ENCODE measurements around the gene PAX5.

PAX5 gene

DNA sequence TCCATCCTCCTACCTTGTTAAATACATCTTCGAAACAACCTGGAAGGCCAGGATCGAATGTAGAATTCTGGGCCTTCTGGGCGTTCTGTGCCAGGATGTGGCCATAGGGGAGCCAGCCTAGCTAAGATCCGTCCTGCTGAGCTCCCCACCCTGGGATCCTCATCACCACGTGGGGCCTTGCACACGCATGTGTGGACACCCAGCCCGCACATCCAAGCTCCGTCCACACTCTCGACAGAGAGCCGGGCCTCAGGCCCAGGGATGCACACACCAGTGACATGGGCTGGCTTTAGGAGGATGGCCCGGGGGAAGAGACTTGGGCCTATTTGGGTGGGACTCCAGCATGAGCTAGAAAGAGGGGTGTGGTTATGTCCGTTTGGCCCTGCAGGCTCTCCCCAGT is 154.0 kb downstream of the PAX5 start:
- no peaks in the 10 kb centered on the region for H3K9me2 ChIP-seq (replicated peaks; ENCODE audit: control insufficient read depth, low read length)
- TF ChIP-seq EZH2phosphoT487 (IDR thresholded peaks at IDR 0.05; ENCODE audit: borderline replicate concordance, low read length) (no peak), CTCF (IDR thresholded peaks at IDR 0.05; ENCODE audit: low read depth, low read length, poor library complexity, severe bottlenecking) (no peak)
- H3K9me3 ChIP-seq (ENCODE audit: control insufficient read depth, insufficient read depth, low read length) = no peaks in the 10 kb centered on the region
- H3K79me2 ChIP-seq (ENCODE audit: control insufficient read depth, low read length) = peaks cover 48% of the 10 kb centered on the region
- no peaks in the 10 kb centered on the region for H4K20me1 ChIP-seq (ENCODE audit: control insufficient read depth, insufficient read depth, low read depth, low read length)
- no peak overlapping the region for H3K4me3 ChIP-seq (ENCODE audit: low read length)
- peaks cover 41% of the 10 kb centered on the region for H3K4me1 ChIP-seq (ENCODE audit: control insufficient read depth, low read length)
- no peaks in the 10 kb centered on the region for H3K27me3 ChIP-seq (ENCODE audit: control insufficient read depth, low read length)
- no peak overlapping the region for H3K27ac ChIP-seq (ENCODE audit: low read depth, low read length)
- H3F3A ChIP-seq (ENCODE audit: control insufficient read depth, insufficient read depth) = 0 out of 2 replicates have a peak, but pooled peaks cover 3% of the 10 kb centered on the region
- no peak overlapping the region for H3K4me2 ChIP-seq (ENCODE audit: low read length)
- H3K36me3 ChIP-seq (ENCODE audit: control insufficient read depth, low read length) = peaks cover 92% of the 10 kb centered on the region

DNA sequence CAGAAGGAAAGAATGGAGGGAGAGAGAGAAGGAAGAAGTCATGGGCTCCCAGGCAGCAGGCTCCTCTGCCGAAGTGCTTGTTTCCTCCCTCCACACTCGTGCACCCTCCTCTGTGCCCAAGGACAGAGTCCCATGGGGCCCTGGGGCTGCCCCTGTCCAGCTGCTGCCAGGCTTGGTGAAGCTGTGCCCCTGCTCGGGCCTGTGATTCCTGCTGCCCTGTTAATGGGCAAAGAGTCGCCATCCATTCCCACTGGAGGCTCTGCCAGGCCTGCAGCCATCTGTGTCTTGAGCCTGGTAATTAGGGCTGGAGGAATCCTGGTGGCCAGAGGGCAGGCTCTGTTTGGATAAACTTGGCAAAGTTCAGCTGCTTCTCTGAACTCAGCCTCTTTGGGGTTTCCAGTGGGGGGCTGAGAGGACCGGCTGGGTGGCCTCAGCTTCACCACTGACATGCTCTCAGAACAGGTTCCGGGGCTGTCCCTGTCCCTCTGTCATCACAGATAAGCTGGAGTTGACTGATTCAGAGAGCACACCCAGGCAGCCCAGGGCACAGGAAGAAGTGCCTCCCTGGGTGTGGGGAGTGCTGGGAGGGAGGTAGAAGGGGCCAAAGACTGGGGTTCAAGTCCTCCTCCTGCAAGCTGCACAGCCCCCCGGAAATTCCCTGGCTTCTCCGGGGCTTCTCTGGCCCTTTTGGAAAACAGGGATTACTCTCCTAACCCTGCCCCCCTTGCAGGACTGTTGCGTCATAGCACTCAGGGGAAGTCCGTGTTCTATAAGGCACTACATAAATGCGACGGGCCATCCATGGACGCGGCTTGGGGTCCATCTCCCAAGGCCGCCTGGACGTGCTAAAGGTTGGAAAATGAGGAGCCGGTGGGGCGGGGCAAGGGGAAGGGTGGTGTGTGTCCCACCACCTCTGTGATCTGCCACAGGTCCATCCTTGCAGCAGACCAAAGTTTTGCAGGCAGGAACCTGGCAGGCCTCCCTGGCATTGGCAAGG is 154.8 kb downstream of the PAX5 start:
- no peak for TF ChIP-seq EZH2phosphoT487 (IDR thresholded peaks at IDR 0.05; ENCODE audit: borderline replicate concordance, low read length)
- TF ChIP-seq CTCF (IDR thresholded peaks at IDR 0.05; ENCODE audit: low read depth, low read length, poor library complexity, severe bottlenecking) = no peak
- Histone ChIP-seq H3K4me1 (ENCODE audit: control insufficient read depth, low read length) (peaks cover 41% of the 10 kb centered on the region), H3K9me2 (replicated peaks; ENCODE audit: control insufficient read depth, low read length) (no peaks in the 10 kb centered on the region), H3K4me3 (ENCODE audit: low read length) (no peak overlapping the region), H3F3A (ENCODE audit: control insufficient read depth, insufficient read depth) (0 out of 2 replicates have a peak, but pooled peaks cover 2% of the 10 kb centered on the region), H3K27me3 (ENCODE audit: control insufficient read depth, low read length) (no peaks in the 10 kb centered on the region), H3K27ac (ENCODE audit: low read depth, low read length) (no peak overlapping the region), H3K4me2 (ENCODE audit: low read length) (no peak overlapping the region), H3K79me2 (ENCODE audit: control insufficient read depth, low read length) (peaks cover 44% of the 10 kb centered on the region), H4K20me1 (ENCODE audit: control insufficient read depth, insufficient read depth, low read depth, low read length) (no peaks in the 10 kb centered on the region), H3K36me3 (ENCODE audit: control insufficient read depth, low read length) (peaks cover 90% of the 10 kb centered on the region), H3K9me3 (ENCODE audit: control insufficient read depth, insufficient read depth, low read length) (no peaks in the 10 kb centered on the region)

DNA sequence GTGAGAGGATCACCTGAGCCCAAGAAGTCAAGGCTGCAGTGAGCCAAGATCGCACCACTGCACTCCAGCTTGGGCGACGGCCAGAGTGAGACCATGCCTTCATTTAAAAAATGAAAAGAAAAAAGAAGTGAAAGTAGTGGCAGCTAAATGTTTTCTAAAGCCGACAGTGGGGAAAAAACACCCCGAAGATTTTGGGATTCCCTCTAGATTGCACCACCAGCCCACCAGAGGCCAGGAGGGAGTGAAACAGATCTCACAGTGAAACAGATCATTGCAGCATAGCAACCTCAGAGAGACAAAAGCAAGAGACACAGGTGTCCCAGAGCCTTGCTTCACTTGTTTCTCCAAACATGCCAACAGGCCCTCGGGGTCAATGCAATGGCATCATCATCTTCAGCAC is 156.8 kb downstream of the PAX5 start:
- H3K79me2 ChIP-seq (ENCODE audit: control insufficient read depth, low read length) = peaks cover 52% of the 10 kb centered on the region
- H3K9me3 ChIP-seq (ENCODE audit: control insufficient read depth, insufficient read depth, low read length) = no peaks in the 10 kb centered on the region
- no peak overlapping the region for H3K4me3 ChIP-seq (ENCODE audit: low read length)
- H3K4me1 ChIP-seq (ENCODE audit: control insufficient read depth, low read length) = peaks cover 44% of the 10 kb centered on the region
- TF ChIP-seq CTCF (IDR thresholded peaks at IDR 0.05; ENCODE audit: low read depth, low read length, poor library complexity, severe bottlenecking) = no peak
- no peak for TF ChIP-seq EZH2phosphoT487 (IDR thresholded peaks at IDR 0.05; ENCODE audit: borderline replicate concordance, low read length)
- H3F3A ChIP-seq (ENCODE audit: control insufficient read depth, insufficient read depth) = no peaks in the 10 kb centered on the region
- peaks cover 11% of the 10 kb centered on the region; the same call in 1 of the 2 replicates for H4K20me1 ChIP-seq (ENCODE audit: control insufficient read depth, insufficient read depth, low read depth, low read length)
- H3K27ac ChIP-seq (ENCODE audit: low read depth, low read length) = no peak overlapping the region
- no peaks in the 10 kb centered on the region for H3K9me2 ChIP-seq (replicated peaks; ENCODE audit: control insufficient read depth, low read length)
- H3K4me2 ChIP-seq (ENCODE audit: low read length) = no peak overlapping the region
- H3K27me3 ChIP-seq (ENCODE audit: control insufficient read depth, low read length) = no peaks in the 10 kb centered on the region
- H3K36me3 ChIP-seq (ENCODE audit: control insufficient read depth, low read length) = peaks cover 94% of the 10 kb centered on the region

Measured in DOHH2 (cell line).